H54 (cell line): ENCODE results near the gene MC2R.

Experiments used
- DNase-seq: peaks from one replicate; pipeline ENCODE4 v3.0.0; 2011; ENCODE audit warnings: low spot score, mixed read lengths; ENCODE audit not compliant: insufficient read length
- FAIRE-seq: peaks from 3 replicates; lab custom pipeline; 2011; peaks lifted over from hg19 to GRCh38; lab: Jason Lieb, UNC
- POLR2A ChIP-seq: IDR thresholded peaks from 2 replicates; pipeline ENCODE4 v1.6.1; 2011; ENCODE audit warnings: low read depth, mild to moderate bottlenecking, low read length

Gene MC2R

GRCh38 chr18:13915391-13915790 is at the start of gene MC2R:
MC2R (minus strand) TSS chr18:13915536; CDS start chr18:13885518, 30,018 bp downstream.
- no peak for TF ChIP-seq POLR2A
- FAIRE-seq (no peak), DNase-seq (no peak)

- no peak for TF ChIP-seq POLR2A
- DNase-seq: no peak
- FAIRE-seq: no peak
These were observed 30.5 kb upstream of the MC2R start for GRCh38 chr18:13945811-13946210.

- DNase-seq: no peak
- no peak for TF ChIP-seq POLR2A
- no peak for FAIRE-seq
These were observed 28.0 kb upstream of the MC2R start for GRCh38 chr18:13943338-13943737.

- DNase-seq: no peak
- FAIRE-seq: no peak
- TF ChIP-seq POLR2A: no peak
These were observed 25.0 kb upstream of the MC2R start for GRCh38 chr18:13940326-13940725.

GRCh38 chr18:13934676-13935075 is 19.3 kb upstream of the MC2R start:
- no peak for TF ChIP-seq POLR2A
- FAIRE-seq: no peak
- DNase-seq: no peak

GRCh38 chr18:13934058-13934457 is 18.7 kb upstream of the MC2R start:
- no peak for TF ChIP-seq POLR2A
- DNase-seq (no peak), FAIRE-seq (no peak)

- no peak for TF ChIP-seq POLR2A
- FAIRE-seq: no peak
- no peak for DNase-seq
These were observed 17.1 kb upstream of the MC2R start for GRCh38 chr18:13932285-13933025.

- DNase-seq: no peak
- no peak for FAIRE-seq
These were observed 15.6 kb upstream of the MC2R start for GRCh38 chr18:13930964-13931363.

GRCh38 chr18:13923221-13923620 is 7.9 kb upstream of the MC2R start:
- DNase-seq (no peak), FAIRE-seq (no peak)
- TF ChIP-seq POLR2A: no peak

More at GRCh38 chr18:13930964-13931363, 15.6 kb upstream of the MC2R start:
- TF ChIP-seq POLR2A: no peak

- DNase-seq: no peak
- FAIRE-seq: no peak
- TF ChIP-seq POLR2A: no peak
These were observed 3.6 kb upstream of the MC2R start for GRCh38 chr18:13918898-13919297.

GRCh38 chr18:13917401-13917800 is 2.1 kb upstream of the MC2R start:
- FAIRE-seq: no peak
- no peak for DNase-seq
- TF ChIP-seq POLR2A: no peak

GRCh38 chr18:13916559-13916958 is 1.2 kb upstream of the MC2R start:
- FAIRE-seq (no peak), DNase-seq (no peak)
- TF ChIP-seq POLR2A: no peak

- TF ChIP-seq POLR2A: no peak
- DNase-seq (no peak), FAIRE-seq (no peak)
These were observed 677 bp upstream of the MC2R start for GRCh38 chr18:13915995-13916431.

GRCh38 chr18:13914756-13915155 is 580 bp downstream of the MC2R start:
- TF ChIP-seq POLR2A: no peak
- FAIRE-seq: no peak
- no peak for DNase-seq

GRCh38 chr18:13914170-13914569 is 1.2 kb downstream of the MC2R start:
- FAIRE-seq: no peak
- no peak for DNase-seq
- no peak for TF ChIP-seq POLR2A

GRCh38 chr18:13913205-13913604 is 2.1 kb downstream of the MC2R start:
- no peak for DNase-seq
- no peak for FAIRE-seq
- no peak for TF ChIP-seq POLR2A
